Stomach (tissue), 4 donors: ENCODE results near the gene WDR75.

Experiments
- CTCF ChIP-seq, 7 experiments: fragments of 450-650 bp in 4 of 7; fragments of 200-600 bp in 3 of 7; sonication (generic) in 3 of 7; IDR thresholded peaks; one replicate each; pipeline ENCODE4 v1.5.1; 2016 to 2019; ENCODE audit warnings: antibody characterized with exemption in 7 of 7, control low read depth in 2 of 7, mild to moderate bottlenecking in 1 of 7
- EP300 ChIP-seq: sonication (generic); formaldehyde crosslinking; IDR thresholded peaks from one replicate; pipeline ENCODE4 v1.6.1; 2017; ENCODE audit warnings: antibody characterized with exemption
- POLR2A ChIP-seq, 4 donors: fragments of 450-650 bp; IDR thresholded peaks; one replicate each; pipeline ENCODE4 v1.6.1; 2016; ENCODE audit warnings: antibody characterized with exemption in 4 of 4, control low read depth in 2 of 4, mild to moderate bottlenecking in 1 of 4, moderate library complexity in 1 of 4
- POLR2AphosphoS5 ChIP-seq, 3 donors: sonication (generic); formaldehyde crosslinking; IDR thresholded peaks; one replicate each; pipeline ENCODE4 v1.6.1; 2016; ENCODE audit warnings: antibody characterized with exemption in 3 of 3

GRCh38 chr2:189515264-189515663, 74.0 kb downstream of the WDR75 start:
- TF ChIP-seq CTCF (IDR thresholded peaks at IDR 0.05): no peak
- no peak for TF ChIP-seq POLR2A (IDR thresholded peaks at IDR 0.05)
- peak in 1 of 3 donors; percentile 8 for TF ChIP-seq POLR2AphosphoS5 (IDR thresholded peaks at IDR 0.05)
- TF ChIP-seq EP300: no peak
